GM12874 (cell line): ENCODE data around the gene OPRM1.

Source experiments
- CTCF ChIP-seq: IDR thresholded peaks from 2 replicates; pipeline ENCODE4 v1.5.1; 2011; ENCODE audit warnings: low read depth, mild to moderate bottlenecking, control low read depth, low read length, moderate library complexity; ENCODE audit not compliant: insufficient read depth

OPRM1 gene

GRCh38 chr6:154010371-154010770, 28.7 kb upstream of the OPRM1 start:
- TF ChIP-seq CTCF: no peak

- no peak for TF ChIP-seq CTCF
These were observed 26.2 kb upstream of the OPRM1 start for GRCh38 chr6:154012852-154013251.

- no peak for TF ChIP-seq CTCF
These were observed 21.3 kb upstream of the OPRM1 start for GRCh38 chr6:154017786-154018185.

GRCh38 chr6:154030646-154031045, 8.4 kb upstream of the OPRM1 start:
- no peak for TF ChIP-seq CTCF

GRCh38 chr6:154041001-154041400, 2.0 kb downstream of the OPRM1 start:
- no peak for TF ChIP-seq CTCF

- TF ChIP-seq CTCF: no peak
These were observed 14.1 kb downstream of the OPRM1 start for GRCh38 chr6:154053141-154053540.

- no peak for TF ChIP-seq CTCF
These were observed 17.5 kb downstream of the OPRM1 start for GRCh38 chr6:154056536-154056935.

GRCh38 chr6:154057098-154057497, 18.1 kb downstream of the OPRM1 start:
- TF ChIP-seq CTCF: no peak
